HepG2 (cell line): ENCODE results near the gene GSTK1. TPM values are rescaled to one million over a fixed set of nuclear protein-coding genes. Genes with fewer than 3 reads are reported as not detected.

Experiments used
- CREB3 ChIP-seq: sonication (generic); formaldehyde crosslinking; IDR thresholded peaks from 2 replicates; pipeline ENCODE4 v1.5.0; 2020; ENCODE audit warnings: missing genetic modification reagents
- FIP1L1 ChIP-seq: fragments of 200-400 bp; formaldehyde crosslinking; IDR thresholded peaks from 2 replicates; pipeline ENCODE4 v1.6.1; 2018; ENCODE audit warnings: low read depth, mild to moderate bottlenecking, low read length, moderate library complexity, borderline replicate concordance; ENCODE audit not compliant: insufficient read depth
- FOXK1 ChIP-seq: sonication (generic); formaldehyde crosslinking; IDR thresholded peaks from 2 replicates; pipeline ENCODE4 v1.4.0; 2020; ENCODE audit warnings: low read depth, missing genetic modification reagents, borderline replicate concordance
- HNF4A ChIP-seq: sonication (generic); formaldehyde crosslinking; IDR thresholded peaks from 2 replicates; pipeline ENCODE4 v1.4.0; 2020; ENCODE audit warnings: missing genetic modification reagents
- JUN ChIP-seq: sonication (generic); formaldehyde crosslinking; IDR thresholded peaks from 2 replicates; pipeline ENCODE4 v1.4.0; 2020; ENCODE audit warnings: mild to moderate bottlenecking, missing genetic modification reagents
- KDM3A ChIP-seq: IDR thresholded peaks from 2 replicates; pipeline ENCODE4 v1.6.1; 2018; ENCODE audit warnings: low read depth, missing compliant biosample characterization
- LRRFIP1 ChIP-seq: sonication (generic); formaldehyde crosslinking; conservative IDR thresholded peaks from 2 replicates; pipeline ENCODE4 v1.4.0; 2020; ENCODE audit warnings: missing genetic modification reagents
- MXD3 ChIP-seq: IDR thresholded peaks from 2 replicates; pipeline ENCODE4 v1.6.1; 2016; ENCODE audit warnings: mild to moderate bottlenecking, missing biosample characterization, missing genetic modification reagents
- MXD4 ChIP-seq: IDR thresholded peaks from 2 replicates; pipeline ENCODE4 v1.6.1; 2016; ENCODE audit warnings: mild to moderate bottlenecking, missing biosample characterization, missing genetic modification reagents
- RFX1 ChIP-seq: fragments of 450-650 bp; IDR thresholded peaks from 2 replicates; pipeline ENCODE4 v1.6.1; 2017
- SOX13 ChIP-seq, 3 experiments: fragments of 450-650 bp in 1 of 3; sonication (generic) in 1 of 3; formaldehyde crosslinking in 1 of 3; IDR thresholded peaks in 2 of 3; conservative IDR thresholded peaks in 1 of 3; 2 replicates each; pipeline versions ENCODE4 v1.5.0 to v1.6.1; 2016 to 2020; ENCODE audit warnings: antibody characterized with exemption in 1 of 3, mild to moderate bottlenecking in 1 of 3, missing compliant biosample characterization in 1 of 3, missing genetic modification reagents in 1 of 3, moderate library complexity in 1 of 3
- TEF ChIP-seq: sonication (generic); formaldehyde crosslinking; IDR thresholded peaks from 2 replicates; pipeline ENCODE4 v1.5.0; 2020; ENCODE audit warnings: missing genetic modification reagents
- WIZ ChIP-seq: sonication (generic); formaldehyde crosslinking; IDR thresholded peaks from 2 replicates; pipeline ENCODE4 v1.5.1; 2020; ENCODE audit warnings: mild to moderate bottlenecking, missing genetic modification reagents
- ZBTB25 ChIP-seq: IDR thresholded peaks from 2 replicates; pipeline ENCODE4 v1.6.1; 2018; ENCODE audit warnings: missing genetic modification reagents
- ZBTB33 ChIP-seq: sonication (generic); formaldehyde crosslinking; IDR thresholded peaks from 2 replicates; pipeline ENCODE4 v1.4.0; 2020; ENCODE audit warnings: missing genetic modification reagents
- ZFP41 ChIP-seq: sonication (generic); formaldehyde crosslinking; IDR thresholded peaks from 2 replicates; pipeline ENCODE4 v1.4.0; 2020; ENCODE audit warnings: mild to moderate bottlenecking, missing genetic modification reagents, borderline replicate concordance
- ZFP62 ChIP-seq: sonication (generic); formaldehyde crosslinking; IDR thresholded peaks from 2 replicates; pipeline ENCODE4 v1.4.0; 2020; ENCODE audit warnings: missing genetic modification reagents
- ZNF121 ChIP-seq: sonication (generic); formaldehyde crosslinking; IDR thresholded peaks from 2 replicates; pipeline ENCODE4 v1.5.0; 2020; ENCODE audit warnings: mild to moderate bottlenecking, missing genetic modification reagents
- ZNF33B ChIP-seq: sonication (generic); formaldehyde crosslinking; IDR thresholded peaks from 2 replicates; pipeline ENCODE4 v1.5.1; 2020; ENCODE audit warnings: mild to moderate bottlenecking, missing genetic modification reagents
- ZNF615 ChIP-seq: sonication (generic); formaldehyde crosslinking; IDR thresholded peaks from 2 replicates; pipeline ENCODE4 v1.5.0; 2020; ENCODE audit warnings: mild to moderate bottlenecking, missing genetic modification reagents, borderline replicate concordance
- ZNF619 ChIP-seq: sonication (generic); formaldehyde crosslinking; IDR thresholded peaks from 2 replicates; pipeline ENCODE4 v1.4.0; 2020; ENCODE audit warnings: mild to moderate bottlenecking, missing genetic modification reagents
- ZNF788 ChIP-seq: sonication (generic); formaldehyde crosslinking; IDR thresholded peaks from 2 replicates; pipeline ENCODE4 v1.5.0; 2020; ENCODE audit warnings: mild to moderate bottlenecking, missing genetic modification reagents, borderline replicate concordance
- ZNF891 ChIP-seq: sonication (generic); formaldehyde crosslinking; IDR thresholded peaks from 2 replicates; pipeline ENCODE4 v1.5.0; 2020; ENCODE audit warnings: mild to moderate bottlenecking, missing genetic modification reagents
- polyA plus RNA-seq, 8 experiments: library from polyadenylated mRNA; depleted of rRNA in 3 of 8; stranded (reverse) in 7 of 8; unstranded in 1 of 8; fragments of >200 nt; fragmentation: Illumina TruSeq in 4 of 8; extraction: Trizol in 4 of 8; gene quantifications; 2 replicates each; pipeline versions ENCODE4 v1.2.1 to v1.2.3, GENCODE V29; 2011 to 2016; ENCODE audit warnings: low read depth in 4 of 8, missing spikeins in 1 of 8, mixed read lengths in 1 of 8; ENCODE audit not compliant: insufficient read depth in 1 of 8
- total RNA-seq, 5 experiments: library from RNA; depleted of rRNA; stranded (reverse); fragments of >200 nt; fragmentation: Illumina TruSeq; extraction: Trizol; gene quantifications; 2 replicates each; pipeline ENCODE4 v1.2.3, GENCODE V29; 2016; ENCODE audit warnings: low read depth in 1 of 5

Gene GSTK1
- total and polyA plus RNA-seq, 2 of the 13 experiments (the other 11 are each of a cell fraction or from before 2014, with no cell fraction given), result 64.6 to 92.1 TPM

- TF ChIP-seq ZBTB33 (CRISPR knock-in tag) (0 out of 2 replicates have a peak, but pooled peaks have one; percentile 21), ZBTB25 (CRISPR knock-in tag) (no peak), LRRFIP1 (CRISPR knock-in tag) (no peak), WIZ (CRISPR knock-in tag) (no peak), ZFP62 (CRISPR knock-in tag) (no peak), CREB3 (CRISPR knock-in tag) (no peak), MXD4 (CRISPR knock-in tag) (no peak), HNF4A (CRISPR knock-in tag) (peak; percentile 99), JUN (CRISPR knock-in tag) (no peak), SOX13 (IDR thresholded peaks at IDR 0.05) (no peak), SOX13 (CRISPR knock-in tag; conservative IDR thresholded peaks at IDR 0.05 in 1 of 2, IDR thresholded peaks at IDR 0.05 in 1 of 2) (peak in 1 of 2 experiments; percentile 44; a peak in 2 of 4 replicates), RFX1 (no peak), ZNF619 (CRISPR knock-in tag) (no peak), FOXK1 (CRISPR knock-in tag) (no peak; the same call in 1 of the 2 replicates), ZNF33B (CRISPR knock-in tag) (no peak), TEF (no peak), MXD3 (no peak), KDM3A (CRISPR knock-in tag) (no peak), FIP1L1 (no peak), ZNF121 (CRISPR knock-in tag) (peak; percentile 96), ZFP41 (CRISPR knock-in tag) (no peak), ZNF615 (CRISPR knock-in tag) (no peak), ZNF891 (CRISPR knock-in tag) (no peak), ZNF788 (CRISPR knock-in tag) (no peak)
Measured at GRCh38 chr7:143248761-143249354, 14.4 kb upstream of the GSTK1 start (continued).
